H1 (cell line): ENCODE results near the gene MACROD1. TPM values are rescaled to one million over a fixed set of nuclear protein-coding genes. Genes with fewer than 3 reads are reported as not detected.

Experiments
- CTCF ChIA-PET: fragments of 300-600 bp; sonication (Branson Sonifier 250); formaldehyde crosslinking; loops from one replicate; lab custom pipeline; 2021; ENCODE audit not compliant: partially characterized antibody; lab: Charles Lee
- POLR2A ChIA-PET: fragments of 300-600 bp; sonication (Branson Sonifier 250); formaldehyde crosslinking; loops from one replicate; lab custom pipeline; 2021; ENCODE audit warnings: inconsistent platforms; ENCODE audit not compliant: partially characterized antibody; lab: Charles Lee
- DNase-seq, 2 experiments: peaks; one replicate each; pipeline versions ENCODE4 v3.0.0 to v3.0.0-alpha.2; 2010 to 2022; ENCODE audit warnings: low spot score in 2 of 2, low read depth in 1 of 2, mixed read lengths in 1 of 2
- FAIRE-seq: peaks from 2 replicates; lab custom pipeline; 2011; peaks lifted over from hg19 to GRCh38; lab: Jason Lieb, UNC
- H2AFZ ChIP-seq: 2 replicates; pipeline ENCODE4 v1.8.1; 2012; ENCODE audit warnings: low read length, inconsistent platforms
- H2AK5ac ChIP-seq: 2 replicates; pipeline ENCODE4 v1.6.1; 2013; ENCODE audit warnings: low read depth, low read length
- H2BK120ac ChIP-seq: replicated peaks from 2 replicates; pipeline ENCODE3; 2013; ENCODE audit warnings: low read depth, low read length, inconsistent platforms
- H2BK12ac ChIP-seq: 2 replicates; pipeline ENCODE4 v1.6.1; 2013; ENCODE audit warnings: low read depth, low read length
- H2BK15ac ChIP-seq: 2 replicates; pipeline ENCODE4 v1.6.1; 2013; ENCODE audit warnings: low read length
- H2BK20ac ChIP-seq: 2 replicates; pipeline ENCODE4 v1.6.1; 2013; ENCODE audit warnings: low read length
- H2BK5ac ChIP-seq: 2 replicates; pipeline ENCODE4 v1.6.1; 2013; ENCODE audit warnings: low read depth, low read length
- H3K14ac ChIP-seq: 2 replicates; pipeline ENCODE4 v1.6.1; 2013; ENCODE audit warnings: inconsistent platforms; ENCODE audit not compliant: insufficient read length
- H3K18ac ChIP-seq: 2 replicates; pipeline ENCODE4 v1.6.1; 2013; ENCODE audit warnings: low read length; ENCODE audit errors: extremely low read depth
- H3K23ac ChIP-seq: 2 replicates; pipeline ENCODE4 v1.6.1; 2013; ENCODE audit warnings: inconsistent platforms; ENCODE audit not compliant: insufficient read length
- H3K23me2 ChIP-seq: 2 replicates; pipeline ENCODE4 v1.6.1; 2013; ENCODE audit warnings: low read depth, low read length
- H3K27ac ChIP-seq: 2 replicates; pipeline ENCODE4 v1.6.1; 2011; ENCODE audit warnings: low read depth, low read length, inconsistent platforms
- H3K27me3 ChIP-seq, 4 experiments: replicated peaks in 1 of 4; 1 replicate in 1 of 4; 2 replicates in 3 of 4; pipeline versions ENCODE4 v1.6.1 to v1.8.1; 2011 to 2013; ENCODE audit warnings: low read length in 3 of 4, mild to moderate bottlenecking in 3 of 4, inconsistent platforms in 2 of 4, mixed read lengths in 2 of 4, moderate library complexity in 1 of 4; ENCODE audit not compliant: control insufficient read depth in 3 of 4, insufficient read depth in 3 of 4; ENCODE audit errors: extremely low read depth in 1 of 4
- H3K36me3 ChIP-seq, 4 experiments: 2 replicates each; pipeline versions ENCODE4 v1.6.1 to v1.8.1; 2011 to 2013; ENCODE audit warnings: mild to moderate bottlenecking in 4 of 4, low read length in 3 of 4, moderate library complexity in 2 of 4, control low read depth in 1 of 4, inconsistent platforms in 1 of 4; ENCODE audit not compliant: insufficient read depth in 4 of 4, control insufficient read depth in 2 of 4
- H3K4ac ChIP-seq: replicated peaks from 2 replicates; pipeline ENCODE3; 2013; ENCODE audit warnings: low read length, low read depth, mixed read lengths, inconsistent platforms; ENCODE audit not compliant: insufficient read length
- H3K4me1 ChIP-seq, 4 experiments: replicated peaks in 1 of 4; 1 replicate in 1 of 4; 2 replicates in 3 of 4; pipeline versions ENCODE4 v1.6.1 to v1.8.1; 2011 to 2013; ENCODE audit warnings: low read length in 3 of 4, inconsistent platforms in 2 of 4, mixed read lengths in 1 of 4; ENCODE audit not compliant: insufficient read depth in 4 of 4, control insufficient read depth in 3 of 4
- H3K4me2 ChIP-seq, 2 experiments: 2 replicates each; pipeline versions ENCODE4 v1.6.1 to v1.8.1; 2011 to 2013; ENCODE audit warnings: low read depth in 2 of 2, low read length in 2 of 2, control low read depth in 1 of 2, inconsistent platforms in 1 of 2, mild to moderate bottlenecking in 1 of 2; ENCODE audit not compliant: insufficient read depth in 1 of 2
- H3K4me3 ChIP-seq, 4 experiments: fragments of 200-600, 300-600 bp in 1 of 4; sonication (generic), shearing (Covaris generic), sonication (Bioruptor Twin) in 1 of 4; 2 replicates each; pipeline versions ENCODE4 v1.5.1 to v1.8.1; 2011 to 2016; ENCODE audit warnings: low read length in 4 of 4, low read depth in 3 of 4, control low read depth in 2 of 4, inconsistent platforms in 2 of 4, mild to moderate bottlenecking in 2 of 4, mixed read lengths in 1 of 4, moderate library complexity in 1 of 4; ENCODE audit not compliant: insufficient read depth in 2 of 4; ENCODE audit errors: extremely low read depth in 1 of 4
- H3K56ac ChIP-seq: replicated peaks from 2 replicates; pipeline ENCODE3; 2013; ENCODE audit warnings: low read depth, mild to moderate bottlenecking, mixed read lengths, low read length, inconsistent platforms; ENCODE audit not compliant: insufficient read length
- H3K79me1 ChIP-seq: 2 replicates; pipeline ENCODE4 v1.6.1; 2013; ENCODE audit warnings: low read depth, low read length, control low read depth
- H3K79me2 ChIP-seq, 2 experiments: 2 replicates each; pipeline versions ENCODE4 v1.6.1 to v1.8.1; 2012 to 2013; ENCODE audit warnings: low read length in 2 of 2, mild to moderate bottlenecking in 2 of 2, inconsistent platforms in 1 of 2; ENCODE audit not compliant: insufficient read depth in 2 of 2, control insufficient read depth in 1 of 2
- H3K9ac ChIP-seq, 4 experiments: replicated peaks in 1 of 4; 1 replicate in 1 of 4; 2 replicates in 3 of 4; pipeline versions ENCODE4 v1.6.1 to v1.8.1; 2011 to 2013; ENCODE audit warnings: low read depth in 3 of 4, low read length in 3 of 4, control low read depth in 2 of 4, mild to moderate bottlenecking in 2 of 4, moderate library complexity in 2 of 4, inconsistent platforms in 1 of 4; ENCODE audit errors: extremely low read depth in 1 of 4
- H3K9me3 ChIP-seq, 2 experiments: 2 replicates each; pipeline versions ENCODE4 v1.6.1 to v1.8.1; 2012 to 2013; ENCODE audit warnings: mild to moderate bottlenecking in 2 of 2, moderate library complexity in 2 of 2, control low read depth in 1 of 2, inconsistent platforms in 1 of 2, low read depth in 1 of 2, low read length in 1 of 2, mixed read lengths in 1 of 2; ENCODE audit not compliant: insufficient read depth in 2 of 2
- H4K20me1 ChIP-seq, 2 experiments: replicated peaks in 1 of 2; 2 replicates each; pipeline versions ENCODE3 to v1.8.1; 2011 to 2013; ENCODE audit warnings: inconsistent platforms in 2 of 2, low read length in 2 of 2, mild to moderate bottlenecking in 1 of 2; ENCODE audit not compliant: insufficient read depth in 2 of 2, control insufficient read depth in 1 of 2
- H4K5ac ChIP-seq: 2 replicates; pipeline ENCODE4 v1.6.1; 2013; ENCODE audit warnings: low read length, low read depth, mixed read lengths, inconsistent platforms; ENCODE audit not compliant: insufficient read length
- H4K8ac ChIP-seq: 2 replicates; pipeline ENCODE4 v1.8.0; 2013; ENCODE audit warnings: mild to moderate bottlenecking, moderate library complexity, low read length, inconsistent platforms; ENCODE audit not compliant: insufficient read depth; ENCODE audit errors: extremely low read depth
- H4K91ac ChIP-seq: replicated peaks from 2 replicates; pipeline ENCODE3; 2013; ENCODE audit warnings: low read length, mixed read lengths, inconsistent platforms; ENCODE audit not compliant: insufficient read length
- CREB1 ChIP-seq: IDR thresholded peaks from 2 replicates; pipeline ENCODE4 v1.6.1; 2012; ENCODE audit warnings: inconsistent platforms
- EGR1 ChIP-seq: IDR thresholded peaks from 2 replicates; pipeline ENCODE4 v1.6.1; 2011; ENCODE audit warnings: low read depth, low read length, borderline replicate concordance
- PHF8 ChIP-seq: fragments of 200-600 bp; sonication (generic); conservative IDR thresholded peaks from 2 replicates; pipeline ENCODE4 v1.7.1; 2012; ENCODE audit warnings: low read depth, mild to moderate bottlenecking, inconsistent platforms, low read length, moderate library complexity
- TAF1 ChIP-seq: IDR thresholded peaks from 2 replicates; pipeline ENCODE4 v1.6.1; 2011; ENCODE audit warnings: mild to moderate bottlenecking, low read depth, low read length
- YY1 ChIP-seq: IDR thresholded peaks from 2 replicates; pipeline ENCODE4 v1.6.1; 2011; ENCODE audit warnings: low read depth, mild to moderate bottlenecking, low read length
- WGBS, 2 experiments: shearing (Covaris generic) in 1 of 2; methylation state at CpG; one replicate each; pipeline versions ENCODE4 v1.1.6 to v1.1.7; 2013 to 2015; ENCODE audit warnings: low lambda C conversion rate in 2 of 2, mixed read lengths in 2 of 2, inconsistent platforms in 1 of 2, low coverage in 1 of 2, missing lambda C conversion rate in 1 of 2; ENCODE audit not compliant: insufficient replicate concordance in 2 of 2, insufficient coverage in 1 of 2, insufficient read length in 1 of 2; ENCODE audit errors: extremely low coverage in 1 of 2, missing lambda C conversion rate in 1 of 2; 5-methylcytosine and 5-hydroxymethylcytosine counted together
- polyA plus RNA-seq, 7 experiments: library from polyadenylated mRNA; depleted of rRNA in 3 of 7; stranded (reverse) in 5 of 7; unstranded in 2 of 7; fragments of >200 nt in 5 of 7; fragments of 200-250 nt in 2 of 7; gene quantifications; 1 replicate in 5 of 7; 2 replicates in 1 of 7; 4 replicates in 1 of 7; pipeline versions ENCODE4 v1.2.1 to v1.2.3, GENCODE V29; 2011 to 2013; ENCODE audit warnings: missing spikeins in 2 of 7, mixed read lengths in 2 of 7
- total RNA-seq: library from RNA; stranded (reverse); fragmentation: NEBNext Ultra II Directional; extraction: Animal tissue kit (Norgen Biotek cat#: 25700); gene quantifications from 2 replicates; pipeline ENCODE4 v1.2.1, GENCODE V29; 2021

The MACROD1 gene
- total and polyA plus RNA-seq, 2 of the 8 experiments (the other 6 are each of a cell fraction or from before 2014, with no cell fraction given), result 19.5 to 34.1 TPM

GRCh38 chr11:63999349-64000025 is 166.4 kb downstream of the MACROD1 start:
- Histone ChIP-seq H4K91ac (no peak overlapping the region), H3K79me1 (peaks cover 7% of the 10 kb centered on the region; the same call in 1 of the 2 replicates), H2BK5ac (no peak overlapping the region), H3K79me2 (peaks cover 0 to 2% of the 10 kb centered on the region in 2 experiments; a peak in 1 of 4 replicates), H2BK15ac (no peak overlapping the region), H3K23me2 (peaks cover 18% of the 10 kb centered on the region; the same call in 1 of the 2 replicates), H2AK5ac (no peak overlapping the region), H2BK120ac (no peak overlapping the region), H2BK12ac (no peak overlapping the region), H3K4me2 (peak overlapping the region; percentile 70 to 98), H3K4me3 (peak overlapping the region; percentile 14 to 61 (median 47)), H3K27me3 (peaks cover 5 to 33% (median 22%) of the 10 kb centered on the region in 4 experiments; a peak in 6 of 7 replicates), H3K23ac (no peak overlapping the region), H3K27ac (no peak overlapping the region), H3K9ac (no peak overlapping the region; a peak in 1 of 7 replicates), H3K56ac (no peak overlapping the region), H2BK20ac (no peak overlapping the region), H3K18ac (0 out of 2 replicates have a peak overlapping the region, but pooled peaks have one; percentile 87), H3K4ac (no peak overlapping the region), H2AFZ (no peak overlapping the region), H3K4me1 (peaks cover 2 to 23% (median 12%) of the 10 kb centered on the region in 4 experiments; a peak in 6 of 7 replicates), H3K36me3 (peaks cover 7 to 24% (median 14%) of the 10 kb centered on the region in 4 experiments), H4K5ac (no peak overlapping the region), H3K9me3 (no peaks in the 10 kb centered on the region), H3K14ac (no peak overlapping the region), H4K8ac (peak overlapping the region; percentile 59; the same call in 1 of the 2 replicates), H4K20me1 (peaks cover 4 to 27% of the 10 kb centered on the region in 2 experiments)
- 12% methylated on average over 8 of the region's 59 CpGs; no CpG with 5 or more reads in 1 of the 2 experiments for WGBS, 2 experiments
- CTCF ChIA-PET, result interaction anchor here (0.6 to 6.8 kb wide), 36 partner anchors 9 to 1113 kb away, joined by 3 to 171 read pairs (median 6); partner anchors contain the start of genes FLRT1 and STIP1
- DNase-seq (peak; percentile 46 to 87), FAIRE-seq (no peak)
- POLR2A ChIA-PET, result interaction anchor here (0.7 to 5.1 kb wide), 12 partner anchors 9 to 270 kb away, joined by 3 to 46 read pairs (median 4); no protein-coding TSS in a partner anchor
- TF ChIP-seq YY1, result no peak
- TF ChIP-seq TAF1, result peak; percentile 18; the same call in 1 of the 2 replicates
- TF ChIP-seq CREB1, result peak; percentile 87
- peak; percentile 40; the same call in 1 of the 2 replicates for TF ChIP-seq EGR1
- TF ChIP-seq PHF8, result 0 out of 2 replicates have a peak, but pooled peaks have one; percentile 18
